Esophagus mucosa (tissue), 1 donor: ENCODE data around the gene EFNA1. TPM values are rescaled to one million over a fixed set of nuclear protein-coding genes. Genes with fewer than 3 reads are reported as not detected.
"Not testable (repeated sequence)": the region's sequence is repeated elsewhere in the genome, so short reads cannot be mapped to it uniquely, and the experiment has no call there.

ENCODE experiments used
- ATAC-seq: fragments of 200-7000 bp; cut with Tn5 transposase; one replicate; pipeline ENCODE4 v1.9.1; 2020
- total RNA-seq: library from RNA; stranded (reverse); gene quantifications from one replicate; pipeline ENCODE4 v1.2.4, GENCODE V29; 2023
- donor health status: DM: yes; HTN: yes; CAD: no.

EFNA1 gene
- total RNA-seq, 1 donor from 2014 or later: 40.9 TPM

DNA sequence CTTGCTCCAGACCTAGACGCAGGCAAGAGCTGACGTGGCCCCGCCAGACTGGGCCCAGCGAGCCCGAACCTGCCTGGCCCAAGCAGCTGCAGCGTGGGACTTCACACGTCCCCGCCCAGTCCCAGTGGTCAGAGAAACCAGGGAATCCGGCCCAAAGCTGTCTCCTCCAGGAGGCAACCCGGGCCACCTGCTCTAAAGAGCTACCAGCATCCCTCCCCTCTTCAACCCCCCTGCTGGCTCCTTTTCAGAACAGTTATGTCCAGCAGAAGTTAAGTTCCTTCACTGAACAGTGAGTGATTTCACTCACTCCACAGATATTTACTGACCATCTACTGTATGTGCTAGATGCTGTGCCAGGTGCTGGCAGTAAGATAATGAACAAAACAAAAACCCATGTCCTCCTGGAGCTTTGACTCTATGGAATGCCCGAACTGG is 2.1 kb upstream of the EFNA1 start:
- peak; percentile 20 for ATAC-seq

DNA sequence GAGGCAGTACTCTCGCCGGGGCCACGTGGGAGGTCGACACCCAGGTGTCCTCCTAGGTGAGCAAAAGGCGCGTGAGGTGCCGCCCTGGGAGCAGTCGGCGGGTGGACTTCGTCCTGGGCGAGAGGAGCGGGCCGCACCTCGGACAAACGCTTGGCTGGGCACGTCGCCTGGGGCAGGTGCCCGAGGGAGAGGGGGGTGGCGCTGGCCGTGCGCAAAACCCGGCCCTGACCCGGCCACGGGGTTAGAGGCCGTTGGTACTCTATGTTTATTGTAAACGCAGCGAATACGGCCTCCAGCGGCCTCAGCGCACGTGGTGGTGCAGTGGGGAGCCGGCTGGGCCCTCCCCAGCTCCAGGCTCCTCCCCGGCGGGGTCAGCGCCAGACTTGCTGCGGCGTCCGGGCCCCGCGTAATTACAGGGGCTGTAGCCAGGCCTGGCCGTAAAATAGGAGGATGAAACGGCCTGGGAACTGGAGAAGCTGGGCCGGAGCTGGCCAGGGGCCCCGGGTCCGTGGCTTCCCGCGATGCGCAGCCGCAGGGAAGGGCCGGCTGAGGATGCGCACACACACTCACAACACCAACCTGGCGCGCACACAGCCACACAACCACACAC is 1.6 kb upstream of the EFNA1 start:
- peak; percentile 9 for ATAC-seq

DNA sequence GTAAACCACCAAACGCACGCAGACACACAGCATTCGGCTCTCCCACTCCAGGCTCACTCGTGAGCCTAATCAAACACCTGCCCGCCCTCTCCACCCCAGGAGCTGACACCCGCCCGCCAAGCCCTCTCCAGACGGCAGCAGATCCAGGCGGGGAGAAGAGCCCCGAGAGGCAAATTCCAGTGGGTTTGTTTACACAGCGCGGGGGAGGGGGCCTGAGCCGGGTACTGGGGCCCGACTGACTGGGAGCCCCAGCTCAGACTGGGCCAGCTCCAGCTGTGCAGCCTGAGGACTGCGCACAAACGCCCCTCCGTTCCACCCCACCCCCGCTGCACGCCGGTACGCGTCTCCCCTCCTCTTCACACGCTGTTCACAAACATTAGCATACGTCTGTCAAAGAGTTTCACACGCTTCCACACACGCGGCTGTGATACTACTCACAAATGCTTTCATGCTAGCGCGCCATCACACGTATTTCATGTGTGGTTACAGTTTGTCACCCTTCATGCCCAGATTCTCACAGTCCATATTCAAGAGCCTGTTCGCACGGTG is 1.0 kb upstream of the EFNA1 start:
- ATAC-seq: peak; percentile 5

DNA sequence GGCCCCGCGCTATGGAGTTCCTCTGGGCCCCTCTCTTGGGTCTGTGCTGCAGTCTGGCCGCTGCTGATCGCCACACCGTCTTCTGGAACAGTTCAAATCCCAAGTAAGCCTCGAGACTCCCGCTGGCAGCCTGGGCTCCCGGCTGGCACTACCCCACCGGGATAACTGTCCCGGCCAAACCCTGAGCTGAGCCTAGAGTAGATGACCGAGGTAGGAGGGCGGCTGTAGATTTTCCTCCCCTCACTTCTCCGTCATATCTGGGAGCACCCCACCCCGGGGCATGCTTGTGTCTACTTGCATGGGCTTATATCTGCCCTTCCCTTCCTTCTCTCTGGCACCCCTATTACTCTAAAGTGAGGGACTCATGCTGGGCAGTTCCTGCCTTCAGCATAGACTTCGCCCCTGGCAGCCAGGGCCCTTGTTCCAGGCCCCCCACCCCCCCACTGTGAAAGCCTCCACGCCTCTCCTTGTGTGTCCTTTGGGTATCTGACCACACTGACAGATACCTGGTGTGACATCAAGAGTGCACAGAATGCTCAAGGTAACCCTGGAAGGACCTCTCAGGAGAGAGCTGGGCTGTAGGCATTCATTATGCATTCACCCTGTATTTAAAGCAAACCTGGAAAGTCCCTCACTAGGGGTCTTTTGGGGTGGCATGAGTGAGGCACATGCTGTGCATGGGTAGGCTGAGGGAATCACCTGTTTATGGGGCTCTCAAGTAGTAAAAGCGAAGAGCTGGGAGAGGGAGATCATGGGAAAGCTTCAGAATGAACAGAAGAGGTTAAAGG is 485 bp downstream of the EFNA1 start:
- ATAC-seq: peak; percentile 27

DNA sequence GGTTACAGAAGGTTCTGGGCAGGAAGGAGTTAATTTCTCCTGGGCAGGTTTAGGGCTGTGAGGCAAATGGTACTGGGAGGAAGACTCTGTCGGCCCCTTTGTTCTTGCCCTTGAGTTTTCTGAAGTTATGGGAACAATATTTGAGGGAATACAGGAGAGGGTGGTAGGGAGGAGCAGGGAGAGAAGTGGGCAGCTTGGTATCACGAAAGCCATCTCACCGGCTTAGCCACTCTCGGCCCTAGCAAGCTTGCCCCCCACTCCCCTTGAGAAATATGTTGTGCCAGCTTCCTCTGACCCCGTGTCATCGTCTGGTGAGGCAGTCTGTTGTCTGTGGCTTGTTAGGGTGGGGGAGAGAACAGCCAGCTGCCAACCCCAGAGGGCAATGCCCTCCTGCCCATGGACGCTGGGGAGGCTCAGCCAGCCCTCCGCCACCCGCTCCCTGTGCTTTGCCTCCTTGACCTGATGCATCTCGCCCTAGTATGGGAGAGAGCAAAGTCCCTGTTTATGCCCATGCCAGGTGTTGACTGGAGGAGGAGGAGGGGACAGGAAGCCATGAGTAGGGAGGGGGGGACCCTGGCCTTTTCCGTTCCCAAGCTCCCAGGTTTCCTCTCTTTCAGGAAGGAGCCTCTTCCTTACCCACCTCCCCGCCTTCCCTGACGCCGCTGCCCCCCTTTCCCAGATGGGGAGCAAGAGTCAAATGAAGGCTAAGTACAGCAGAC is 1.2 kb downstream of the EFNA1 start:
- ATAC-seq: no peak

DNA sequence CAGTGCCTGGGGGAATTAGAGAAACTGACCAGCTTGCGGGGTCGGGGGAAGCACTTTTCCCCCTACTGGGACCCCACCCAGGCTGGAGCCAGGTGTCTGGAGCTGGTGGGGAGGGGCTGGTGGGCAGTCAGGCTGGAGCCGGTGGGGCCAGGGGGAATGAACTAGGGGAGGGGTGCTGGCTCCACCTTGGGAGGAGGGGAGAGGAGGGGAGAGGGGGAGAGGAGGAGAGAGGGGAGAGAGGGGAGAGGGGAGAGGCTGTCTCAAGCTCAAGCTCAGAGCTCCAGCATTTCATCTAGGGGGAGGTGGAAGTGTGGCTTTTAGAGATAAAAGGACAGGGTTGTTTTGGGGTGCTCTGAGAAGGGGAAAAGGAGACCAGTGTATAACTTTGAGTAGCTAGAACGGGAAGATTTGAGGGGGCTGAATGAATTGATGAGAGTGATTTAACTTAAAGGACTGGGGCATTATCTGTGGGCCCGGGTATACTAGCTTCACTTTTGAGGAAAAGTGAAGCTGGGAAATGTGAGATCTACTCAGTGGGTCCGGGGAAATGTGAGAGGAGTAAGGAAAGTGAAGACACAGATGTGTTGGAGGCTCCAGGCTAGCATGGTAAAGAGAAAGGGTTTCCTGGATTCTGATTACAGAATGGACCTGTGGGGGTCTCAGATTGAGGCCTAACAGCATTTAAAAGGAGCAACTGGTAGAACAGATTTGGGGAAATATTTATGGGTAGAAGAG is 2.8 kb downstream of the EFNA1 start:
- no peak for ATAC-seq

DNA sequence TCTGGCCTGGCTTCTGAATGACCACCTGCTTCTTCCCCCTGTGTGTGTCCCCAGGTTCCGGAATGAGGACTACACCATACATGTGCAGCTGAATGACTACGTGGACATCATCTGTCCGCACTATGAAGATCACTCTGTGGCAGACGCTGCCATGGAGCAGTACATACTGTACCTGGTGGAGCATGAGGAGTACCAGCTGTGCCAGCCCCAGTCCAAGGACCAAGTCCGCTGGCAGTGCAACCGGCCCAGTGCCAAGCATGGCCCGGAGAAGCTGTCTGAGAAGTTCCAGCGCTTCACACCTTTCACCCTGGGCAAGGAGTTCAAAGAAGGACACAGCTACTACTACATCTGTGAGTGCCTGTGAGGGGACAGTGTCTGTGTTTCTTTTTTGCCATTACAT is 3.6 kb downstream of the EFNA1 start:
- no peak for ATAC-seq

DNA sequence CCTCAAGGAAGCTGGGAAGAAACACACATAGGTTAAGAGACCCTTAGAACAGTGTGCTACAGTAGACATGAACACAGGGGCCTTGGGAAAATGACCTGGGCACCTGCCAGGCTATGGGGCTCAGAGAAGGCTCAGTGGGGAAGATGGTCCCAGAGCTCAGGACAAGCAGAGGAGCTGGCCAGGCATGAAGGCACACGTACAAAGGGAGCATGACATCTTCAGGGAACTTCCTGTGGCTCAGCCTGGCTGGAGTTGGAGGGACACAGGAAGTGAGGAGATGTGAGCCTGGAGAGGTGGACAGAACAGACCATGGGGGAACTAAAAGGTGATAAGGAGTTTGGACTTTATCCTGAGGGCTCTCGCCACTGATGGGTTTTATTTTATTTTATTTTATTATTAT is 4.2 kb downstream of the EFNA1 start:
- no peak for ATAC-seq

DNA sequence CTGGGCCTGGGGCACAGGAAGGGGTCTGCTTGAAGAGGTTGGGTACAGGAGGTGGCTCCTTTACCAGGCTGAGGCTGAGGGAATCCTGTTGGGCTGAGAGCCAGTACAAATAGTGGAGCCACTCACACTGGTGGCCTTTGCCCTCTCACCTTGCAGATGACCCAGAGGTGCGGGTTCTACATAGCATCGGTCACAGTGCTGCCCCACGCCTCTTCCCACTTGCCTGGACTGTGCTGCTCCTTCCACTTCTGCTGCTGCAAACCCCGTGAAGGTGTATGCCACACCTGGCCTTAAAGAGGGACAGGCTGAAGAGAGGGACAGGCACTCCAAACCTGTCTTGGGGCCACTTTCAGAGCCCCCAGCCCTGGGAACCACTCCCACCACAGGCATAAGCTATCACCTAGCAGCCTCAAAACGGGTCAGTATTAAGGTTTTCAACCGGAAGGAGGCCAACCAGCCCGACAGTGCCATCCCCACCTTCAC is 6.2 kb downstream of the EFNA1 start:
- ATAC-seq: no peak

DNA sequence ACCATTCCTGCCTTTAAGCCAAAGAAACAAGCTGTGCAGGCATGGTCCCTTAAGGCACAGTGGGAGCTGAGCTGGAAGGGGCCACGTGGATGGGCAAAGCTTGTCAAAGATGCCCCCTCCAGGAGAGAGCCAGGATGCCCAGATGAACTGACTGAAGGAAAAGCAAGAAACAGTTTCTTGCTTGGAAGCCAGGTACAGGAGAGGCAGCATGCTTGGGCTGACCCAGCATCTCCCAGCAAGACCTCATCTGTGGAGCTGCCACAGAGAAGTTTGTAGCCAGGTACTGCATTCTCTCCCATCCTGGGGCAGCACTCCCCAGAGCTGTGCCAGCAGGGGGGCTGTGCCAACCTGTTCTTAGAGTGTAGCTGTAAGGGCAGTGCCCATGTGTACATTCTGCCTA is 6.6 kb downstream of the EFNA1 start:
- ATAC-seq: no peak

DNA sequence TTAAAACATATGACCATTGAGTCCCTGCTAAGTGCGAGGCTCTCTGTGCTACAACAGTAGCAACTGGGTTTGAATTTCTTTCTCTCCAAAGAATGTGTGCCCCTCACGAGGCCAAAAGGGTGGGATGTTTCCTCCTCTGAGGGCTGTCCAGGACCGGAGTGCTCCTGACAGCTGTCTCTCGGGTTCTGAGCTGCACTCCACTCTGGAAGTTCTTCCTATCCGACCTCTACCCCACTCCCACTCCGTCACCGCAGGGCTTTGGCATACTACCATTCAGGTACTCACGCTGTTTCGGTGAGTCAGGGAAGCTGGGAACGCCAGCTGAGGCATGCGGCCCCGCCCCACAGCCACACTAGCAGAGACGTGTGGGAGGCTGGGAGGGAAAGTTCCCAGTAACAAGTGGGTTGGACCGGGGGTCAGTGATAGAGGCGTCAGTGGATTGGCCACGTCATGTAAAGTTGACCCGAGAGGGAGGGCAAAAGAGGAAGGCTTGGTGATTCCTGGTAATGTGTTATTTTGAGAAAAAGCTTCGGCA is 7.3 kb downstream of the EFNA1 start:
- ATAC-seq: peak; percentile 87

DNA sequence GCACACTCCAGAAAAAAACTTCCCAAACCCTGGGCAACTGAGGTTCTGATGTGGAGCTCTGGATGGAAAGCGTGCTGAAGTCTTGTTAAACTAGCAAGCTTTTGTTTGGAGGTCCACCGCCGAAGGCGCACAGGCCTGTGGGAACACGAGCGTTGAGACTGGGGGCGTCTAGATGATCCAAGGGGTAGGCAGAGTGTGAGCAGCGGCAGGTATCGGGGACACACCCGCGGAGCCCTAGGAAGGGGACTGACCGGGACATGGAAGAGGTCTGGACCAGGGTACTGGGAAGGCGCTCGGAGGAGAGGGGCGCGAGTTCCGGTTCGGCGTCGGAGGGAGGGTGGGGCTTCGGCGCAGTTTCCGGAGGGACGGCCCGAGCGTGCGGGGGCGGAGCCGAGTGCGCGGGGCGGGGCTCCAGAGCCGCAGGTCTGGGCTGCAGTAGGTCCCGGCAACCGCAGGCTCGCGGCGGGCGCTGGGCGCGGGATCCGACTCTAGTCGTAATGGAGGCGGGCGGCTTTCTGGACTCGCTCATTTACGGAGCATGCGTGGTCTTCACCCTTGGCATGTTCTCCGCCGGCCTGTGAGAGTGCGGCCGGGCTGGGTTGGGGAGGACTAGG is 7.8 kb downstream of the EFNA1 start, which contains the start of gene SLC50A1:
SLC50A1 (plus strand) TSS at position 438 of the 614 bp plus-strand sequence; CDS start at position 498, 60 bp downstream.
- peak; percentile 86 for ATAC-seq

DNA sequence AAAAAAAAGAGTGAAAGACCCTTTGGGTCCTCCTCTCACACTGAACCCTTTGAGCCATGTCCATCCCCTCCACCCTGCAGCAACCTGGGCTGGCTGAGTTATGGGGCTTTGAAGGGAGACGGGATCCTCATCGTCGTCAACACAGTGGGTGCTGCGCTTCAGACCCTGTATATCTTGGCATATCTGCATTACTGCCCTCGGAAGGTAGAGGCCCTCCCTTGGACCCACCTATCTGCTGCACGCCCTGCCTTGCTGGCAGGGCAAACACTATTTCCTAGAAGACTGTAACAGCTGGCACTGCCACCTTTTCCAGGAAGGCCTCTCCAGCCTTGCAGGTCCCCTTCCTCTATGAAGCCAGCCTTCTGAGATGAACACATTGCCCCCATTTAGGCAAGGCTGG is 9.1 kb downstream of the EFNA1 start:
- ATAC-seq: no peak

DNA sequence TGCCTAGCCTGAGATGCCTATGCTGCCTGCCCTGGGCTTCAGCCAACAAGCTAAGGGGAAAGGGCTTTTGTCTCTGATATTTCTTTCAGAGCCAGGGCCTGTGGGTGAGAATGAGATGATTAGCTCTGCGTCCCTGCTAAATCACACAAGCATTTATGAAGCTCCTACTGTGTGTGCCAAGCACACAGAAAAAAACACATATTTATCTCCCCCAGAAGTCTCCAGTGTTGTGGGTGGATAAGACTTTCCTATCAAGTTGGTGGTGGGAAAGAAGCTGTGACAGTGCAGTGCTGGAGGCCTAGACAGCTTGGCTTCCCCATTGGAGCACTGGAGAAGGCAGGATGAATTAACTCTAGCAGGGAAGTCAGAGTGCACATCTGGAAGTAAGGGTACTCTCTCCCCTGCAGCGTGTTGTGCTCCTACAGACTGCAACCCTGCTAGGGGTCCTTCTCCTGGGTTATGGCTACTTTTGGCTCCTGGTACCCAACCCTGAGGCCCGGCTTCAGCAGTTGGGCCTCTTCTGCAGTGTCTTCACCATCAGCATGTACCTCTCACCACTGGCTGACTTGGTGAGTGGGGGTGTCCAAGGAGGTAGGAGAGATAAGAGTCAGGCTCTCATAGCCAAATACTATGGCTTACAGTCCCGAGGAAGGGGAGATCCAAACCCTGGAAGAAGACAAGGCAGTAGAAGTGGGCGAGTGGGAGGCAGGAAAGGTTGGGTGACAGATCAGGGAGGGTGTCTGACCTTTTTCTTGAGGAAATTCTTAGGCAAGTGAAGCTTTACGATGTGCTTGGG is 9.7 kb downstream of the EFNA1 start:
- no peak for ATAC-seq

DNA sequence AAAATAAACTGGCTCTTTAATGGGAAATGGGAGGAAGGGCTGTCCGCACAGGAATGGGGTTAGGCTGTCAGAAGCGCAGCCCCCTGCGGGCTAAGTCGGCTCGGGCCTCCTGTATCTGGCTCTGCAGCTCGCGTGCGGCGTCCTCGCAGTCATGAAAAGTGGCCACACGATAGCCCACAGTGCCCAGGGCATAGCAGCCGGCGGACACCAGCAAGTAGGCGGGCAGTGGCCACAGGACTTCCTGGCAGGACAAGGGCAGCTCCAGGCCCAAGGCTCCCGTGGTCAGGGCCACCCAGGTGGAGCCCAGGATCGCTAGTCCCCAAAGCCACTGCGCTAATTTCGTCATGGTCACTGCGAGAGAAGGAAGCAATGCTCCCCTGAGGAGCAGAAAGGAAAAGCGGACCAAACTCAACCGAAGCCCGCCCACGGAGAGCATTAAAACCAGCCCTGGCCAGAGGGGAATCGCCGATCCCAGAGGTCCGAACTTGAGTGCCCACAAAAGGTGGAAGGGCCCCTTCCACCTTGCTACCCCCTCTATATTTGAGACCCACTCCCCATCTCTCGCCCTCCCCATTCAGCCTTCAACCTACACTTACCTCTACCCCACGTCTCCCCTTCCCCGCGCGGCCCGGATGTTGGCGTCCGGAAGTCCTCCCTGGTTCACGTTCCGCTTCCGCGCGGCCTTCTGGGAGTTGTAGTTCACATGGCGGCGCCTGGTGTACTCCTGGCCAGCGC is 12.4 kb downstream of the EFNA1 start, which contains the start of gene DPM3:
DPM3 (minus strand) TSS at position 637 of the 735 bp plus-strand sequence; CDS start at position 346, 291 bp downstream.
- peak; percentile 64 for ATAC-seq

DNA sequence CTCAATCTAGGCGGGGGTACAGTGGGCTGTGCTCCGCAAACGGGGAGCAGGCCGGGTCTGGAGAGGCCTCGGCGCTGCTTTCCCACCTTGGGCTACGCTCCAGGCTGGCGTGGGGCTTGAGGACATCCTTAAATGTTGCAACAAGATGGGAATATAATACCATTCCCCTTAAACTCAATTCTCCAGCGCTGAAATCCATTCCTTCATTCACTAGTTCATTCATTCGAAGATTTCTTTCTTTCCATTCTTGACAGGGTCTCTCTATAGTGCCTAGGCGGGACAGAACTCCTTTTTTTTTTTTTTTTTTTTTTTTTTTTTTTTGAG is 12.9 kb downstream of the EFNA1 start:
- no peak for ATAC-seq

DNA sequence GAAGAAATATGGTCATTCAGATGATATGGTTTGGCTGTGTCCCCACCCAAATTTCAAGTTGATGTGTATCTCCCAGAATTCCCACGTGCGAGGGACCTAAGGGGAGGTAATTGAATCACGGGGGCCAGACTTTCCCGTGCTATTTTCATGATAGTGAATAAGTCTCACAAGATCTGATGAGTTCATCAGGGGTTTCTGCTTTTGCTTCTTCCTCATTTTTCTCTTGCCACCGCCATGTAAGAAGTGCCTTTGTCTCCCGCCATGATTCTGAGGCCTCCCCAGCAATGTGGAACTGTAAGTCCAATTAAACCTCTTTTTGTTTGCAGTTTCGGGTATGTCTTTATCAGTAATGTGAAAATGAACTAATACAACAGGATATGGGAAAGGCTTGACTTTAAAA is 14.1 kb downstream of the EFNA1 start:
- ATAC-seq: no peak

DNA sequence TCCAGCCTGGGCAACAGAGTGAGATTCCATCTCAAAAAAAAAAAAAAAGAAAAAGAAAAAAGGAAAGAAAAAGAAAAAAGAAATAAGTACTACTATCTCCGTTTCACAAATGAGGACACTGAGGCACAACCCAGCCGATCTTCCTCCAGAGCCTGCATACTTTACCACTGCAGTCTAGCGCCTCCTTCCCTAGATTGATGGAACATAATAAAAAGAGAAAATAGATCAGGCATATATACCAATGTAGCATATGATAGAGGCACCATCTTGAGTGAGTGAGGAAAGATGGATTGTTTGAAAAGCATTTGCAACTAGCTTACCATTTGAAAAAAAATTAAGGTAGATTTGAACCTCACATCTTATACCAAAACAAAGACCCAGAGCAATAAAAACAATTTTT is 17.8 kb downstream of the EFNA1 start:
- no peak for ATAC-seq

DNA sequence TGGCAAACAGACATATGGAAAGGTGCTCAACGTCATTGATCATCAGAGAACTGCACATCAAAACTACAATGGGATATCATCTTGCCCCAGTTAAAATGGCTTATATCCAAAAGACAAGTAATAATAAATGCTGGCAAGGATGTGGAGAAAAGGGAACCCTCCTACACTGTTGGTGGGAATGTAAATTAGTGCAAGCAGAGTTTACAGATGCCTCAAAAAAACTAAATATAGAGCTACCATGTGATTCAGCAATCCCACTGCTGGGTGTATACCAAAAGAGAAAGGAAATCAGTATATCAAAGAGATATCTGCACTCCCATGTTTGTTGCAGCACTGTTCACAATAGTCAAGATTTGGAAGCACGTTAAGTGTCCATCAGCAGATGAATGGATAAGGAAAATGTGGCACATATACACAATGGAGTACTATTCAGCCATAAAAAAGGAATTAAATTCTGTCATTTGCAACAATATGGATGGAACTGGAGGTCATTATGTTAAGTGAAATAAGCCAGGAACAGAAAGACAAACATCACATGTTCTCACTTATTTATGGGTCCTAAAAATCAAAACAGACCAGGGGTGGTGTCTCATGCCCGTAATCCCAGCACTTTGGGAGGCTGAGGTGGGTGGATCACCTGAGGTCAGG is 28.4 kb downstream of the EFNA1 start:
- not testable (repeated sequence) for ATAC-seq
